Choroid plexus epithelial cell (primary cell): ENCODE results near the gene SCN5A.

Experiments
- DNase-seq: peaks from one replicate; pipeline ENCODE4 v3.0.0-alpha.2; 2010; ENCODE audit warnings: low read depth
- H3K4me3 ChIP-seq: 2 replicates; pipeline ENCODE4 v1.5.1; 2011; ENCODE audit warnings: low read depth, mild to moderate bottlenecking, control low read depth, low read length, moderate library complexity
- TF ChIP-seq, protein P1 (sequence below): conservative IDR thresholded peaks from 2 replicates; pipeline ENCODE4 v1.5.1; 2011; ENCODE audit warnings: low read depth, mild to moderate bottlenecking, control low read depth, inconsistent platforms, low read length, moderate library complexity

Gene SCN5A

DNA sequence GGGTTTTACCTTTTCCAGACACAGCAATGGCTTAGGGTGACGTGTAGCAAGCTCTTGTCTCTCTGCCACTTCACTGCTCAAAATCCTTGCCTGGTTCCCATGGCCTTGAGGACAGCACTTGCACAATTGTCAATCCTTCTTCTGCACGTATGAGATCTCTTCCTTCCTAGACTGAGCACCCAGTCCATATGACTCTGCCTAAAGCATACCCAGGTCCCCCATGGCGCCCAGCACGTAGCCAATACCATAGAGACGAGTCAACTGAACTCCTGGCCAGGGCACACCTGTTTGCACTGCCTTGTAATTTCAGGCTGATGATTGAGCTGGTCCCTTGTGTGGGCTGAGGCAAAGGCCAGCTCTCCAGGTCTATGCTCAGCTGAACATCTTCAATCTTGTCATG, 23.3 kb downstream of the SCN5A start:
- no peak overlapping the region for H3K4me3 ChIP-seq
- TF ChIP-seq, protein P1, sequence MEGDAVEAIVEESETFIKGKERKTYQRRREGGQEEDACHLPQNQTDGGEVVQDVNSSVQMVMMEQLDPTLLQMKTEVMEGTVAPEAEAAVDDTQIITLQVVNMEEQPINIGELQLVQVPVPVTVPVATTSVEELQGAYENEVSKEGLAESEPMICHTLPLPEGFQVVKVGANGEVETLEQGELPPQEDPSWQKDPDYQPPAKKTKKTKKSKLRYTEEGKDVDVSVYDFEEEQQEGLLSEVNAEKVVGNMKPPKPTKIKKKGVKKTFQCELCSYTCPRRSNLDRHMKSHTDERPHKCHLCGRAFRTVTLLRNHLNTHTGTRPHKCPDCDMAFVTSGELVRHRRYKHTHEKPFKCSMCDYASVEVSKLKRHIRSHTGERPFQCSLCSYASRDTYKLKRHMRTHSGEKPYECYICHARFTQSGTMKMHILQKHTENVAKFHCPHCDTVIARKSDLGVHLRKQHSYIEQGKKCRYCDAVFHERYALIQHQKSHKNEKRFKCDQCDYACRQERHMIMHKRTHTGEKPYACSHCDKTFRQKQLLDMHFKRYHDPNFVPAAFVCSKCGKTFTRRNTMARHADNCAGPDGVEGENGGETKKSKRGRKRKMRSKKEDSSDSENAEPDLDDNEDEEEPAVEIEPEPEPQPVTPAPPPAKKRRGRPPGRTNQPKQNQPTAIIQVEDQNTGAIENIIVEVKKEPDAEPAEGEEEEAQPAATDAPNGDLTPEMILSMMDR, result no peak
- no peak for DNase-seq

DNA sequence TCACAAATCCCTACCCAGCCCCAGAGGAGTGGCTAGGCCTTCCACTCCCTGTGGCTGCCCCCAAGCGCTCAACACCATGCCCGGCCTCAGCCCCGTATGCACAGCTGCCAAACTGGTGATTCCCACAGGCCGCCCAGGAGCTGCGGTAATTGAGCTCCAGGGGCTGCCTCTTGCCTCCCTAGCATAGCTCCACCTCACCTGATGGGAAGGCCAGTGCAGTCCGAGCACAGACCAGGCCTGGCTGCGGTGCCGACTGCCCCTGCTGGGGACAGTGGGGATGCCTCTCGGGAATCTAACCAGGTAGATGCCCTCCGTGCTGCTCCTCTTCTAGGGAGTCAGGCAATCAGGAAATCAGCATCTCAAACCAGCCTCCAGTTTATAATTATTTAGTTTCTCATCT, 25.9 kb downstream of the SCN5A start:
- TF ChIP-seq, protein P1, result no peak
- DNase-seq, result no peak
- H3K4me3 ChIP-seq, result no peak overlapping the region

DNA sequence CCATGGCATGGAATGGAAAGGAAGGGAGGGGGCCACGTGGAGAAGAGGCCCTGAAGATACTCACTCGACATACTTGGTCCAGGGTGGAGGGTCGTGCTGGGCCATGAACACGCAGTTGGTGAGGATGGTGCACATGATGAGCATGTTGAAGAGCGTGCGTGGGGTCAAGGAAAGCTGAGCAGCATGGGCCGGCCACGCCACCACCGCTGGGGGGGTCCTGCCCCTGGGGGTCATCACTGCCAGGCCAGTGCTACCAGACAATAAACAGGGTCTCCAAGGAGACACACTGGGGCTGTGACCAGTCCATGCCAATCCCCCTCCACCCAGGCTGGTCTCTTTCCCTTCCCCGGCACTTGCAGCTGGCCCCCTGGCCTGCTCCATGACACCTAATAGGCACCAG, 27.2 kb downstream of the SCN5A start:
- TF ChIP-seq, protein P1, result no peak
- no peak for DNase-seq
- no peak overlapping the region for H3K4me3 ChIP-seq

GRCh38 chr3:38620236-38620635, 29.3 kb downstream of the SCN5A start:
- DNase-seq, result peak; percentile 5
- TF ChIP-seq, protein P1, result no peak
- no peak overlapping the region for H3K4me3 ChIP-seq

GRCh38 chr3:38618343-38618742, 31.1 kb downstream of the SCN5A start:
- H3K4me3 ChIP-seq, result no peak overlapping the region
- no peak for DNase-seq
- TF ChIP-seq, protein P1, result no peak

GRCh38 chr3:38617586-38617985, 31.9 kb downstream of the SCN5A start:
- TF ChIP-seq, protein P1, result no peak
- no peak overlapping the region for H3K4me3 ChIP-seq
- DNase-seq, result no peak

DNA sequence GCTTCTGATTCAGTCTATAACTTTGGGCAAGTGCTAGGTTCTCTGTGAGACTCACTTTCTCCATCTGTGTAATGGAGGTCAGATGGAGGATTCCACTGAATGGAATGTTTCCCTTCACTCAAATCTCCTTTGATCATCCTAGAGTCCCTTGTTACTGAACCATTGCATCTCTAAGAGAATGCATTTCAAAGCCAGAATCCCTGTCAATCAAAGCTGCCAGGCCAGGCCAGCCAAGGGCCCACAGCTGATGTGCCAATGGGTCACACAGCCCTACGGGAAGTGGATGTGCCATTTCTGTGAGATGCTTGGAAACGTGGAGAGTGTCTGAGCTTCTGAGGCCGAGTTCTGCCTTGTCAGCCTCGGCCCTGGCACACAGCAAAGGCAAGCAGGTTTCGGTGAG, 32.4 kb downstream of the SCN5A start:
- TF ChIP-seq, protein P1, result no peak

More for the DNA sequence above, 32.4 kb downstream of the SCN5A start:
- DNase-seq, result no peak
- H3K4me3 ChIP-seq, result no peak overlapping the region
